ENCODE data around the gene SLIT1.

GRCh38 chr10:96958071-96958470 lies 227.7 kb downstream of the SLIT1 start:
- TF ChIP-seq POLR2A (IDR thresholded peaks at IDR 0.05) = no peak
- TF ChIP-seq, protein P1, sequence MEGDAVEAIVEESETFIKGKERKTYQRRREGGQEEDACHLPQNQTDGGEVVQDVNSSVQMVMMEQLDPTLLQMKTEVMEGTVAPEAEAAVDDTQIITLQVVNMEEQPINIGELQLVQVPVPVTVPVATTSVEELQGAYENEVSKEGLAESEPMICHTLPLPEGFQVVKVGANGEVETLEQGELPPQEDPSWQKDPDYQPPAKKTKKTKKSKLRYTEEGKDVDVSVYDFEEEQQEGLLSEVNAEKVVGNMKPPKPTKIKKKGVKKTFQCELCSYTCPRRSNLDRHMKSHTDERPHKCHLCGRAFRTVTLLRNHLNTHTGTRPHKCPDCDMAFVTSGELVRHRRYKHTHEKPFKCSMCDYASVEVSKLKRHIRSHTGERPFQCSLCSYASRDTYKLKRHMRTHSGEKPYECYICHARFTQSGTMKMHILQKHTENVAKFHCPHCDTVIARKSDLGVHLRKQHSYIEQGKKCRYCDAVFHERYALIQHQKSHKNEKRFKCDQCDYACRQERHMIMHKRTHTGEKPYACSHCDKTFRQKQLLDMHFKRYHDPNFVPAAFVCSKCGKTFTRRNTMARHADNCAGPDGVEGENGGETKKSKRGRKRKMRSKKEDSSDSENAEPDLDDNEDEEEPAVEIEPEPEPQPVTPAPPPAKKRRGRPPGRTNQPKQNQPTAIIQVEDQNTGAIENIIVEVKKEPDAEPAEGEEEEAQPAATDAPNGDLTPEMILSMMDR (IDR thresholded peaks at IDR 0.05) = no peak
- TF ChIP-seq POLR2AphosphoS5 (IDR thresholded peaks at IDR 0.05; ENCODE audit: insufficient read depth in 1 of 2, low read depth in 1 of 2) = no peak
